B cell (primary cell): ENCODE data around the gene KTN1. TPM values are rescaled to one million over a fixed set of nuclear protein-coding genes. Genes with fewer than 3 reads are reported as not detected.

ENCODE experiments used
- ATAC-seq: fragments of 200-7000 bp; cut with Tn5 transposase; one replicate; pipeline ENCODE4 v1.10.0; 2021; ENCODE audit warnings: low read depth, mild to moderate bottlenecking, moderate number of reproducible peaks, moderate library complexity
- CTCF ChIA-PET: fragments of 350-600 bp; sonication (Branson Sonifier 250); formaldehyde crosslinking; loops from one replicate; lab custom pipeline; 2021; ENCODE audit warnings: antibody characterized with exemption, inconsistent platforms; lab: Charles Lee
- POLR2A ChIA-PET: fragments of 350-600 bp; sonication (Branson Sonifier 250); formaldehyde crosslinking; loops from one replicate; lab custom pipeline; 2021; ENCODE audit warnings: antibody characterized with exemption; lab: Charles Lee
- DNase-seq: peaks from one replicate; pipeline ENCODE4 v3.0.0; 2013
- H2AFZ ChIP-seq: 2 replicates; pipeline ENCODE4 v1.6.1; 2012; ENCODE audit warnings: mild to moderate bottlenecking, low read depth, low read length; ENCODE audit not compliant: insufficient read depth, poor library complexity, severe bottlenecking
- H3K27ac ChIP-seq, 2 donors: 1 replicate in 1 of 2; 2 replicates in 1 of 2; pipeline ENCODE4 v1.5.1; 2012 to 2013; ENCODE audit warnings: low read length in 2 of 2, mild to moderate bottlenecking in 2 of 2, moderate library complexity in 1 of 2
- H3K27me3 ChIP-seq, 4 experiments: fragments of 200-600 bp in 1 of 4; sonication (generic) in 1 of 4; replicated peaks in 1 of 4; 1 replicate in 2 of 4; 2 replicates in 2 of 4; pipeline versions ENCODE4 v1.6.1 to v1.7.0; 2013 to 2016; ENCODE audit warnings: low read length in 3 of 4, mild to moderate bottlenecking in 2 of 4, mixed read lengths in 1 of 4, moderate library complexity in 1 of 4; ENCODE audit not compliant: insufficient read depth in 4 of 4, control insufficient read depth in 3 of 4; ENCODE audit errors: control extremely low read depth in 1 of 4
- H3K36me3 ChIP-seq, 2 experiments: replicated peaks in 1 of 2; 1 replicate in 1 of 2; 2 replicates in 1 of 2; pipeline versions ENCODE4 v1.6.1 to v1.7.1; 2013; ENCODE audit warnings: low read length in 1 of 2; ENCODE audit not compliant: insufficient read depth in 2 of 2, control insufficient read depth in 1 of 2; ENCODE audit errors: control extremely low read depth in 1 of 2, extremely low read depth in 1 of 2
- H3K4me1 ChIP-seq, 2 donors: fragments of 200-600 bp in 1 of 2; sonication (generic) in 1 of 2; 1 replicate in 1 of 2; 2 replicates in 1 of 2; pipeline versions ENCODE4 v1.5.1 to v1.6.1; 2013 to 2017; ENCODE audit warnings: low read length in 2 of 2; ENCODE audit not compliant: control insufficient read depth in 2 of 2, insufficient read depth in 2 of 2
- H3K4me2 ChIP-seq: replicated peaks from 2 replicates; pipeline ENCODE3; 2012; ENCODE audit warnings: mild to moderate bottlenecking, low read depth, low read length; ENCODE audit not compliant: poor library complexity, severe bottlenecking
- H3K4me3 ChIP-seq, 5 experiments: fragments of 200-600 bp in 1 of 5; sonication (generic) in 1 of 5; 1 replicate in 3 of 5; 2 replicates in 2 of 5; pipeline versions ENCODE4 v1.5.1 to v1.7.0; 2011 to 2016; ENCODE audit warnings: low read length in 4 of 5, mild to moderate bottlenecking in 4 of 5, low read depth in 2 of 5, control low read depth in 1 of 5, moderate library complexity in 1 of 5; ENCODE audit not compliant: insufficient read depth in 1 of 5; ENCODE audit errors: control extremely low read depth in 1 of 5, extremely low read depth in 1 of 5
- H3K79me2 ChIP-seq: fragments of 200-600 bp; sonication (generic); one replicate; pipeline ENCODE4 v1.6.0; 2016; ENCODE audit warnings: low read length; ENCODE audit not compliant: control insufficient read depth, insufficient read depth
- H3K9ac ChIP-seq: fragments of 200-600 bp; sonication (generic); 2 replicates; pipeline ENCODE4 v1.6.1; 2017; ENCODE audit warnings: mild to moderate bottlenecking, low read length, moderate library complexity
- H3K9me3 ChIP-seq, 3 donors: one replicate each; pipeline versions ENCODE4 v1.6.1 to v1.7.1; 2013; ENCODE audit warnings: low read length in 2 of 3; ENCODE audit not compliant: control insufficient read depth in 2 of 3, insufficient read depth in 1 of 3; ENCODE audit errors: control extremely low read depth in 1 of 3
- H4K20me1 ChIP-seq: 2 replicates; pipeline ENCODE4 v1.6.0; 2012; ENCODE audit warnings: mild to moderate bottlenecking, low read length; ENCODE audit not compliant: insufficient read depth, control insufficient read depth, poor library complexity, severe bottlenecking
- H3K27ac Mint-ChIP-seq: one replicate; pipeline ENCODE4 v1.8.0; 2021; ENCODE audit warnings: mixed read lengths
- H3K27me3 Mint-ChIP-seq: one replicate; pipeline ENCODE4 v1.8.0; 2021; ENCODE audit warnings: mixed read lengths
- H3K4me1 Mint-ChIP-seq: one replicate; pipeline ENCODE4 v1.8.0; 2021; ENCODE audit warnings: mixed read lengths
- H3K4me3 Mint-ChIP-seq: one replicate; pipeline ENCODE4 v1.8.0; 2021; ENCODE audit warnings: mixed read lengths
- H3K9me3 Mint-ChIP-seq: one replicate; pipeline ENCODE4 v1.8.0; 2022; ENCODE audit warnings: mixed read lengths; ENCODE audit not compliant: insufficient read depth
- EZH2 ChIP-seq: IDR thresholded peaks from 2 replicates; pipeline ENCODE4 v1.6.1; 2012; ENCODE audit warnings: borderline replicate concordance, low read depth, mild to moderate bottlenecking, moderate library complexity, low read length; ENCODE audit not compliant: insufficient read depth, poor library complexity, severe bottlenecking
- WGBS: methylation state at CpG from one replicate; pipeline ENCODE4 v1.1.5; 2013; ENCODE audit warnings: missing lambda C conversion rate; ENCODE audit not compliant: insufficient coverage; 5-methylcytosine and 5-hydroxymethylcytosine counted together
- intact Hi-C: fragments of 100-400 bp; cut with micrococcal nuclease; formaldehyde crosslinking; loops from one replicate; pipeline ENCODE4 v1.10.0; 2022
- polyA plus RNA-seq: library from polyadenylated mRNA; depleted of rRNA; stranded (reverse); fragments of >200 nt; gene quantifications from 2 replicates; pipeline ENCODE4 v1.2.3, GENCODE V29; 2012
- total RNA-seq, 2 donors: library from RNA; stranded (reverse); fragments of 120-200 nt in 1 of 2; gene quantifications; 1 replicate in 1 of 2; 2 replicates in 1 of 2; pipeline versions ENCODE4 v1.2.3 to v1.2.4, GENCODE V29; 2013 to 2022
- TF ChIP-seq, protein P1 (sequence below): fragments of 200-600 bp; IDR thresholded peaks from one replicate; pipeline ENCODE4 v1.8.0; 2022; ENCODE audit warnings: antibody characterized with exemption, mild to moderate bottlenecking

KTN1 gene
- total and polyA plus RNA-seq, 2 donors (not counting 1 experiment from before 2014, with no cell fraction given) = 25.8 to 123 TPM

GRCh38 chr14:55580470-55581341, 699 bp downstream of the KTN1 start:
- Histone ChIP-seq H3K79me2 (peaks cover 81% of the 10 kb centered on the region), H3K9ac (peak overlapping the region; percentile 92), H3K4me1 (peaks cover 37 to 39% of the 10 kb centered on the region in 2 donors), H3K27me3 (no peaks in the 10 kb centered on the region), H3K36me3 (no peaks in the 10 kb centered on the region), H4K20me1 (peaks cover 46% of the 10 kb centered on the region), H3K4me3 (peak overlapping the region; percentile 56 to 92 (median 85)), H2AFZ (peak overlapping the region; percentile 68), H3K9me3 (no peaks in the 10 kb centered on the region), H3K27ac (peak overlapping the region; percentile 56 to 91), H3K4me2 (peak overlapping the region; percentile 94)
- peak overlapping the region; percentile 59 for H3K27ac Mint-ChIP-seq
- POLR2A ChIA-PET = interaction anchor here (0.6 kb wide), 1 partner anchor 491 kb away, joined by 5 read pairs; no protein-coding TSS in a partner anchor
- H3K4me1 Mint-ChIP-seq = peaks cover 33% of the 10 kb centered on the region
- under 1% methylated on average over 84 of the region's 84 CpGs for WGBS
- peak; percentile 77 for DNase-seq
- no peak for TF ChIP-seq EZH2
- TF ChIP-seq, protein P1, sequence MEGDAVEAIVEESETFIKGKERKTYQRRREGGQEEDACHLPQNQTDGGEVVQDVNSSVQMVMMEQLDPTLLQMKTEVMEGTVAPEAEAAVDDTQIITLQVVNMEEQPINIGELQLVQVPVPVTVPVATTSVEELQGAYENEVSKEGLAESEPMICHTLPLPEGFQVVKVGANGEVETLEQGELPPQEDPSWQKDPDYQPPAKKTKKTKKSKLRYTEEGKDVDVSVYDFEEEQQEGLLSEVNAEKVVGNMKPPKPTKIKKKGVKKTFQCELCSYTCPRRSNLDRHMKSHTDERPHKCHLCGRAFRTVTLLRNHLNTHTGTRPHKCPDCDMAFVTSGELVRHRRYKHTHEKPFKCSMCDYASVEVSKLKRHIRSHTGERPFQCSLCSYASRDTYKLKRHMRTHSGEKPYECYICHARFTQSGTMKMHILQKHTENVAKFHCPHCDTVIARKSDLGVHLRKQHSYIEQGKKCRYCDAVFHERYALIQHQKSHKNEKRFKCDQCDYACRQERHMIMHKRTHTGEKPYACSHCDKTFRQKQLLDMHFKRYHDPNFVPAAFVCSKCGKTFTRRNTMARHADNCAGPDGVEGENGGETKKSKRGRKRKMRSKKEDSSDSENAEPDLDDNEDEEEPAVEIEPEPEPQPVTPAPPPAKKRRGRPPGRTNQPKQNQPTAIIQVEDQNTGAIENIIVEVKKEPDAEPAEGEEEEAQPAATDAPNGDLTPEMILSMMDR = no peak
- no peaks in the 10 kb centered on the region for H3K9me3 Mint-ChIP-seq
- H3K27me3 Mint-ChIP-seq = no peaks in the 10 kb centered on the region
- intact Hi-C loops = loop anchor here (1.0 to 10.0 kb wide), 5 partner anchors 72 to 1687 kb away; partner anchors contain the start of genes AP5M1, ATG14, EXOC5 and FBXO34
- peak overlapping the region; percentile 83 for H3K4me3 Mint-ChIP-seq
- CTCF ChIA-PET = interaction anchor here (0.9 to 1.2 kb wide), 2 partner anchors 15 to 22 kb away, joined by 3 read pairs; no protein-coding TSS in a partner anchor
- ATAC-seq = peak; percentile 63
